GM12864 (cell line): ENCODE measurements around the gene IL16.

Experiments used
- DNase-seq: peaks from one replicate; pipeline ENCODE4 v3.0.0-alpha.2; 2011; ENCODE audit warnings: low read depth
- H3K4me3 ChIP-seq: 2 replicates; pipeline ENCODE4 v1.5.1; 2011; ENCODE audit warnings: mild to moderate bottlenecking, low read depth, low read length, control low read depth
- TF ChIP-seq, protein P1 (sequence below): IDR thresholded peaks from 2 replicates; pipeline ENCODE4 v1.5.1; 2011; ENCODE audit warnings: low read depth, mild to moderate bottlenecking, moderate library complexity, low read length, control low read depth, inconsistent platforms; ENCODE audit errors: missing control alignments

Gene IL16

DNA sequence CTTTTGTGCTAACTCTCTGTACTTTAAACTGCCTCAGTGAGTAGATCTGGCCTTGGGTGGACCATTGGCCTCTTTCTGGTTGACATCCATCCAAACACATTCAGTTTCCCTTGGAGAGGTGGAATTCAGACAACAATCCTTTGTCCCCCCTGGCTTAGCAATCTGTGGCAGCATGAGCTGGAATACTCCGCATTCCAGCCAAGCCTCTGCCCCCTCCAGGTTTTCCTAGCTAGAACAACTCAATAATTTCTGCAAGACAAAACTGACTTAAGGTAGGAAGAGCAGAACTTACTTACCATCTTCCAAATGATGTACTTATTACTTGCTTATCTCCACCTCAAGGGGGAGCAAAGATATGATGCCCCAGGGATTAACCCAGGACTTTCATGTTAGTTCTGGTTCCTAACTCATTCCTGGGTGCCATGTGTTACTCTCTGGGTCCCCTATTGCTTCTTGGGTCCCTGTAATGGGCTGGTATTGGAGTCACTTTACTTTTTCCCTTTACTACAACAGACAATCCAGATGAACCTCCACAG is 21.8 kb upstream of the IL16 start:
- no peak overlapping the region for H3K4me3 ChIP-seq
- DNase-seq: no peak
- TF ChIP-seq, protein P1, sequence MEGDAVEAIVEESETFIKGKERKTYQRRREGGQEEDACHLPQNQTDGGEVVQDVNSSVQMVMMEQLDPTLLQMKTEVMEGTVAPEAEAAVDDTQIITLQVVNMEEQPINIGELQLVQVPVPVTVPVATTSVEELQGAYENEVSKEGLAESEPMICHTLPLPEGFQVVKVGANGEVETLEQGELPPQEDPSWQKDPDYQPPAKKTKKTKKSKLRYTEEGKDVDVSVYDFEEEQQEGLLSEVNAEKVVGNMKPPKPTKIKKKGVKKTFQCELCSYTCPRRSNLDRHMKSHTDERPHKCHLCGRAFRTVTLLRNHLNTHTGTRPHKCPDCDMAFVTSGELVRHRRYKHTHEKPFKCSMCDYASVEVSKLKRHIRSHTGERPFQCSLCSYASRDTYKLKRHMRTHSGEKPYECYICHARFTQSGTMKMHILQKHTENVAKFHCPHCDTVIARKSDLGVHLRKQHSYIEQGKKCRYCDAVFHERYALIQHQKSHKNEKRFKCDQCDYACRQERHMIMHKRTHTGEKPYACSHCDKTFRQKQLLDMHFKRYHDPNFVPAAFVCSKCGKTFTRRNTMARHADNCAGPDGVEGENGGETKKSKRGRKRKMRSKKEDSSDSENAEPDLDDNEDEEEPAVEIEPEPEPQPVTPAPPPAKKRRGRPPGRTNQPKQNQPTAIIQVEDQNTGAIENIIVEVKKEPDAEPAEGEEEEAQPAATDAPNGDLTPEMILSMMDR: no peak

DNA sequence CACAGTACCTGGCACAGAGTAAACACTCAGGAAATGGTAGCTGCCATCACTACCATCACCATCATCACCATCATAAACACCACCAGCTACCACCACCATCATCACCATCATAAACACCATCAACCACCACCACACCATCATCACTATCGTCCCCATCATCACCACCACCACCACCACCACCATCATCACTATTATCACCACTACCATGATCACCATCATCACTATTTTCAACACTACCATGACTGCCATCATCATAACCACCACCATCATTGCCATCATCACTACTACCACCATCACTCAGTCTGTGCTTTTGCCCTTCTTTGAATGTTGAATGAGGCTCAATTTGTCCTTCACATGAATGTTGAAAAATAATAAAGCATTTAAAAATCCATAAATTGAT is 21.2 kb upstream of the IL16 start:
- H3K4me3 ChIP-seq: no peak overlapping the region
- DNase-seq: no peak
- TF ChIP-seq, protein P1: no peak

DNA sequence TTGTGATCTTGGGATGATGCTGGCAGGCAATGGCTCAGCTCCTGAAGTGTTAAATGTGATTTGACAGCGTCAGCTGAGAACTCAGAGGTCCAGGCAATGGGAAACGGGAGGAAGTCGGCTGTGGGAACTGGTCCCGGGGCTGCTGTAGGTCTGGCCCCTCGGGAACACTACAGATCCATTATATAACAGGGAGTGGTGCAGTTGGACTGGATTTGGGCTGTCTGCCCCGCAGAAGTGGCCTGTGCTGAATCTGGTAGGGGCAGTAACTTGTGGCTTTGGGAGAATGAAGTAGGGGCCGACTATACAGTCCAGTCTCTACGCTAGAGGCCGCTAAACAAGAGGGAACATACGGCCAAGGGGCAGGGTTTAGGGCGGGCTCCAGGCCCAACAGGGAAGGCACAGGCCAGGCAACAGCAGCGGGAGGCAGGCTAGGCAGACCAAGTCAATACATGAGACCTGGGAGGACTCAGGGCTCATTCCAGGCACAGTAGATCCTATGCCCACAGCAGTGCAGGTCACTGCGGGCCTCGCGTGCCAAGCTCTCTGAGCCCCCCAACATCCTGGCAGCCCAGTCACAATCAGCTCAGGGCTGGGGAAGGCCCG is 20.3 kb upstream of the IL16 start:
- TF ChIP-seq, protein P1: no peak
- H3K4me3 ChIP-seq: no peak overlapping the region
- no peak for DNase-seq

DNA sequence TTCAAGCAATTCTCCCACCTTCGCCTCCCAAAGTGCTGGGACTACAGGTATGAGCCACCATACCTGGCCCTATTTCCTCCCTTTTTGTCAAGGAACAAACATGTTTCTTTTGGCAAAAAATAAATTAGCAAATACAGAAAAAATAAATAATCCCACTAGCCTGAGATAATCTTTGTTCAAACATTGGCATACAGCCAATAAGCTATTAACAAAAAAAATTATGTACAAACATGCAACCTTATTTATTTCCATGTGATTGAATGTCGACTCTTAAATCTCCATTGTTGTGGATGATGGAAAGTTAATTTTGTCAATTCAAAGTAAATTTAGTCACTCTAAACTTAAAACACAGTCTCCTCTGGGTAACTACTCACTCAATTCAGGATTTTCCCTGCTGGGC is 18.3 kb upstream of the IL16 start:
- no peak for DNase-seq
- H3K4me3 ChIP-seq: no peak overlapping the region
- TF ChIP-seq, protein P1: no peak

DNA sequence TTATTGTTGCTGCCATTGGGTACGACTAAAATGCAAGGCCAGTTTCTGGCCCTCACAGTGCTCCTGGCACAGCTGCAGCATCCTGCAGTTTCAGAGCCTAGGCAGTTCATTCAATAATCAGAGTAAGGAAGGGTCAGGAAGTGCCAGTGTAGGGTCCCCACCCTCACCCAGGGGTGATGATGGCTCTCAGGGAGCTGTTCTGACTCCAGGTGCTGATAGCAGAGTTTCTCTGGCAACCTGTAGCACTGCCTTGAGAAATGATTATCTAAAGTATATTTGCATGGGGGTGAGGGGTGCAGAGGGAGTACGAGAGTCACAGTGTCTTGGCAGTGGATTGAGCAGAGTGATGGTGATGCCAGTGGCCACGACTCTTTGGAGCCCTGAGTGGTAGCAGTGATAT is 15.5 kb upstream of the IL16 start:
- no peak for DNase-seq
- TF ChIP-seq, protein P1: no peak
- no peak overlapping the region for H3K4me3 ChIP-seq

DNA sequence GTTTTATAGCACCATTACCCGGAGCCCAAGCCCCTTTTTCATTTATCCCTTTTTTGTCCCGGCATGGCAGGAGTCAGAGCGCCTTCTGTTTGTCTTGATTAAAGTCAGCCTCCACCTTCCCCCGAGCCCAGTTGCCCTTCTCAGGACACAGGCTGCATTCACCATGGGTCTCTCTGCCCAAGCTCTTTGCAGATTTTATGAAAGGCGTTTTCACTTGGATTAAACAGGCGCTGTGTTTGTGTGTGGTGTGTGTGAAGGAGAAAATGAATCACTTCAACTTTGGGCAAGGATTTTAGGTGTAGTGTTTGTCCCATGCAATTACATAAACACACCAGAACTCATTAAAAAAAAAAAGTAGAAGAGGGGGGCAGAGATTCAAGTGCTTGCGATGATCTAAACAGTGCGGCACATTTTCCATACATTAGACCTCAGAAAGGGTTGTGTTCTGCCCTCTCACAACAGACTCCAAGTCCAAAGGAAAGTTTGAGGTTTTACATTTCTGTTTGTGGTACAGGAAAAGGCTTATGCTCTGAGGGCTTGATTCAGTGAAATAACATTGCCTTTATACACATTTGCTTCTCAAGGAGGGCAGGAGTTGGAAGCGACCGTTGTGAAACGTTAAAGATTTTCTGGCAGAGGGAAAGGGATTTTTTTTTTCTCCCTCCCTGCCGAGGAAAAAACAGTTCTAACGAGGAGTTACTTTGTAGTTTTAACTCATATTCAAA is 14.5 kb upstream of the IL16 start:
- TF ChIP-seq, protein P1: no peak
- H3K4me3 ChIP-seq: no peak overlapping the region
- DNase-seq: no peak
